ENCODE measurements around the gene NYAP2.
A peak's percentile ranks its signal among the peaks of the same experiment; 100 is the strongest.

NYAP2 gene

DNA sequence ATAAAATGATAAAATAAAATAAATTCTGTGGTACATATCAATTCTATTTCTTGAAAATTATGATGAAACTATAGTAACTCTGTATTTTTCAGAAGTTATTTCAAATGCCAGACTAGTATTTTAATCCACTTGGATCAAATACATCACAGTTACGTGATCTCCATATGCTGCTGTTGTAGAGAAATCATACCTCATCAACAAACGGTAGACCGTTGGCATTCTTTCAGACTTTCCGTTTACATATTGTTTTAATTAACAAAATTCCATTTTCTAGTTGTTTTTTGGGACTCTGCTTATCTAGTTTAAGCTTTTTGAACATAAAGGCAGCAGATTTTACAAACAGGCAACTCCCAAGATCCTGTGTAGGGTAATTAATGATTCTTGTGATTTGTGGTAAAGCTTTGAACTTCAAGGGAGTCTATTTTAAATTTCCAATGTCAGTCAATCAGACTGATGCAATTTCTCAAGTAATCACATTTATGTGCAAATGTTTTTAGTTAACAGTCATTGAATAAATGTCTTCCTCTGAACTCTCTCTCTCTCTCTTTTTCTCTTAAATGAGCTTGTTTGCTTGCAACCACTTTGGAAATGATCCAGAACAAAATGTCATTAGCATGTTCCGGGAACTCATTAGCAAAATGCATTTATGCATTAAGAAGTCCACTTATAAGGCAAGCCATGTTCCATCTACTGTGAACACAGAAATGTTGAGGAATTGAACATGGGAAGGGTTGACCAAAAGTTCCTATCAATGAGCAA is 31.8 kb downstream of the NYAP2 start:
- DNase-seq: no peak

DNA sequence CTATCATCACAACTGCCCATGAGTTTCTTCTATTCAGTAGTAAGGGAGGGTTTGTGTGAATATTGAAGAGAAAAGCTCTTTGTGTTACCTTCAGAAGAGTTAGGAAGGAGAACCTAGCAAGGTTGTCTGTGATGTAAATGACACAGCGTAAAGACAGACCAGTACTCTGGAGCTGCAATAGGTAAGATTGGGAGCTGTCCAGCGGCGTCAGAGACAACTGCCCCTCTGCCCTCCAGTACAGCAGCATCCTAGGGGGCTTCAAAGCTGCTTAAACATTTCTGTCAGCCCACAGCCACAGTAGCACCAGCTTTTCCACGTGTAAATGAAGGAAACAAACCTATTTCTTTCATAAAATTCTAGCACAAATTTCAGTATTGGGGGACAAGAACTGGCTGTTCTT is 34.5 kb downstream of the NYAP2 start:
- no peak for DNase-seq

DNA sequence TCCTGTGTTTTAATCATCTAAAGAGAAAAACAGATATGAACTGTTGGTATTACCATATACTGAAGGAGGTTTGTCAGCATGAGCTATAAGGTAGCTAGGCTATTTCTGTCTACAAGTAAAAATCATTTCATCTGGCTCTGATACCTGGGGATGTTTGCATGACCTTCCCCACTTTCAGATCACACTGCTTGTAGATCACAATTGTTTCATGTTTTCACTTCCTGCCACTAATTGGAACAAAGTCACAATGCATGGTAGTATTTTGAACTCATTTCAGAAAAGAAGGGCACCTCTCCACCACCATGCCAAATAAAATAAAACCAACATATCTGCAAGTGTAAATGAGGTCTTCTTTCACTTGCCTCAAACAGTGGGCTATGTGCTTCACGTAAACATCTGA is 37.8 kb downstream of the NYAP2 start:
- DNase-seq: no peak

DNA sequence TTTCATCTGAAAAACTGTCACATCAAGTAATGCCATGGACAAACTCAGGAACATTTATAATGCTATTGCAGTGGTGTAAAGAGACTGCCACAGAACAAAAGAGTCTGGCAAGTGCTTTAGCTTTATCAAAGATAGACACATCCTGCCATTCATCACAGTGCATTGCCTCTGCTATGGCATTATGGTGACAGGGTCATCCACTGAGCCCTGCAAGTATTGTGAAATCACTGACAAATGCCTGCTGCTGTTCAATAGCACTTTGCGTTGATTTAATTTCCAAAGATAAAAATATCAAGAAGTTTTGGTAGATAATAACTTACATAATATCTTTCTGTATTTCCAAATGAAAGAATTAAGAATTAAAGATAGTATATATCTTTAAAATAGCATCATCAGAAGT is 38.7 kb downstream of the NYAP2 start:
- DNase-seq: no peak

DNA sequence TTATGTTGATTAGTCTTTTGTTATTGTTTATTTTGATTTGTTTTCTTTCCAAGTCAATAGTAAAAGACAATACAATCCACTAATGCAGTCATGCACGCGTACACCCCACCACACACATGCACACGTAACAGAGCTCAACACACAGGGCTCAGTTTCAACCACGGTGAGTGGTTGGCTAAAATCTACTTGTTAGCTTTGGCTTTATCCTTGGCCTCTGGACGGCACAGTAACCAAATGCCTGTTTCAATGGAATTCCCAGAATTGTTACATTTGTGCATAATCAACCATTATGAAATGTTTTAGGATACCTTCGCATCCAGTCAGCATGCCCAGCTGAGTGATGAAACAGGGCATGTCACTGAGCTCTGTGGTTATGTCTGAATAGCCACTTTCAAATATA is 53.2 kb downstream of the NYAP2 start:
- no peak for DNase-seq

DNA sequence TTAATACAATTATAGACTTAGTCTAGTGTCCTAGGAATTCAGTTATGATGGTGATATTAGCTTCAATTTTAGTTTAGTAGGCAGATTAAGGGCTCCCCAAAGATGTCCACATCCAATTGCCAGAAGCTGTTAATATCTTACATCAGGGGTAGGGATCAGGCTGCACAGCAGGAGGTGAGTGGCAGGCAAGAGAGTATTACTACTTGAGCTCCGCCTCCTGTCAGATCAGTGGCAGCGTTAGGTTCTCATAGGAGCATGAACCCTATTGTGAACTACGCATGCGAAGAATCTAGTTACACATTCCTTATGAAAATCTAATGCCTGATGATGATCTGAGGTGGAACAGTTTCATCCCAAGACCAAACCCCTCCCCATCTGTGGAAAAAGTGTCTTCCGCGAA is 54.9 kb downstream of the NYAP2 start:
- no peak for DNase-seq

DNA sequence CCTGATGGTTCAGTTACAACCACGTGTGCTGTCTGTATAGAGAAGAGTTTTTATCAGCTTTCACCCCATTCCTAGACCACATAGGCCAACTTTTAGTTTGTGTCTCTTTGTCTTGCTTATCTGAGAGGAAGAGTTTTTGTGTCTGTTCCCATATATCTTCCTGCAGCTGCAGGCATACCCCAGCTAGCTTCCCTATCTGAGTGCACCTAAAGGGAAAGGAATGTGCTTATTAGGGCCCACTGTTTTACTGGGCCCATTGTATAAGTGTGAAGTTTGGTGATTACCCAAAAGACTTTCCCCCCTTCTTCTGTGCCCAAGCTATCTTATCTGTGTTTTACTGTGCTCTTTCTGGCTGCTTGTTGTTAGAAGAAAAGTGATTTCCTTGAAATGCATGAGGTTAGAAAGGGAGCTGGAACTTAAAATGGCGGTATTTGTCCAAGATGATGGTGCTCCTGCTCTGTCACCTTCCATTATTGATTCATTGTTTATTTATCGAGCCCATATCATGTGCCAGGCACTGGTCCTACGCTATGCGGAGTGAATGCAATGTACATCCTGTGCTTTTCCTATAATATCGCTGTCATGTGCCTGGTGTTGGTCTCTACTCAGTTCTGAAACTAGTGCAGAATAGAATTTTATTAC is 57.2 kb downstream of the NYAP2 start:
- DNase-seq: no peak

DNA sequence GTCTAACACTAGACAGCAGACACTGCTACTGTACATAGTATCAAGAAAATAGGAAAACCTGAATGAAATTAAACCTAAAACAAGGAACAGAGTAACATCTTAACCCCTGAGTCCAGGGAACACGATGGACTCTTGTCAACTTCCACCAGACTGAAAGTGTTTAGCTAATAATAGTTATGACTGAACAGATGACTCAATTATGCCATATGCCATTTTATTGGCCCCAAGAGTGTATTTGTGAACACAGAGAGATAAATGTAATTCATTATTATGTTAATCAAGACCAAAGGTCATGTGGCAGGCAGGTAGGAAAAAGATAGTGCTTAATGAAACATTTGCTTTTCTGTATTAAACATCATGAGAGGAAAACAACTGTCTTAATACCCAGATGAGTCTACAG is 58.0 kb downstream of the NYAP2 start:
- DNase-seq: no peak

DNA sequence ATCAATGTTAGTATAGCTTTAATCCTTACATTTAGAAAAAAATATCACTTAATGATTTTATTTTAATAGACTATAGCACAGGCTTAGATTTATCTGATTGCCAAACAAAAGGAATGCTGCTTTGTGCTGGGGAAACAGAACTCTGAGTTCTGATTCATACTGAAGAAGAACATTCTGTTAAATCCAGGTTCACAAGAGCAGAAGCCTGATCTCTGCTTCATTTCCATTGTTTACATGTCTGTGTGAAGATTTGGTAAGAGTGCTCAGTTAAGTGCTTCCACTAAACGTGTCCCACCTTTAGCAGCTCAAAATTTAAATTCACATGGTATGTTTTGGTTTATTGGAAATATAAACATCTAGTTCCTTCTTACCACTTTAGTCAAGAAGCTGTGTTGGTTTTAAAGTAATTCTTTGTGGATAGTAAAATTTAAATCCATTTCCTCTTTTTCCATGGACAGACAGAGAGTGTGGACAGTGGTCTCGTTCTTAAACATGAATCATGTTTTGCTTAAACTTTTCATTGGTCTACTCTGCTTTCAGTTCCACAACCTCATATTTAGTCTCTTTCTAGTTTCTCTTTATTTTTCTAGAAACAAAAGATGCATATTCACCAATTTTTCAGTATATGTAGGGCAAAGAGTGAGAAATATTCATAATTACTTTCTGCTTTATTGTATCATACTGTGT is 59.1 kb downstream of the NYAP2 start:
- DNase-seq: no peak

DNA sequence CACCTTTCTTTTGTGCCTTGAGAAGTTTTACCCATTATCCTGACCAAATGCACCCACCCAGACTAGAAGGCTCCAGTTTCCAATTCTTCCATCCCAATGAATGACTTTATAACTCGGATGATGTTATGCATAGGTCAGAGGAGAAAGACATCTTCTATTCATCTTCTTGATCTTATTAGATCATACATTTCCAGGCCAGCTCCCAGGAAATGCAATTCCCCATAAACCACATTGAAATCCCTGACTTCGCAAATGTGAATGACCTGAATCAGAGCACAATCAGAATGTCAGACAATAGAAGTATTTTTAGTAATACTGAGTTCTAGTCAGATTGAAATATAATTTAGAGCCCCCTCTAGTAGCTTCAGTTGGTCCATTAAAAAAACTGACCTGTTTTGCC is 62.9 kb downstream of the NYAP2 start:
- no peak for DNase-seq

DNA sequence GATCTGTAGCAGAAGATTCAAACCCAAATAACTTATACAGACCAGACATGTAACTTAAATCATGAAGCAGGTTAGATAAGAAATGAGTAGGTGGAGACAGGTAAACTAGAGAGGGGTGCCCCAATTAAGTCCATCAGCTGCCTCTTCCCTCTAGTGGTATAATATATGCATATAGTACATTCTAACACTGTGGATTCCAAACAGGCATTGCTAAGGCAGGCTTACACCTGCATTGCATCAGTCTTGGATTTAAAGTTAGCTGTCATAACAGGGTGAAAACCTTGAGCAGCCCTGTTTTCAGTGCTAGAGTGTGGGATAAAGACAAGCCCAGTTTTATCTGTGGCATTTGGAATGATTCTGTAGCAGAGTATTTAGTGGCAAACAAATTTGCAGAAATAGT is 63.4 kb downstream of the NYAP2 start:
- no peak for DNase-seq

DNA sequence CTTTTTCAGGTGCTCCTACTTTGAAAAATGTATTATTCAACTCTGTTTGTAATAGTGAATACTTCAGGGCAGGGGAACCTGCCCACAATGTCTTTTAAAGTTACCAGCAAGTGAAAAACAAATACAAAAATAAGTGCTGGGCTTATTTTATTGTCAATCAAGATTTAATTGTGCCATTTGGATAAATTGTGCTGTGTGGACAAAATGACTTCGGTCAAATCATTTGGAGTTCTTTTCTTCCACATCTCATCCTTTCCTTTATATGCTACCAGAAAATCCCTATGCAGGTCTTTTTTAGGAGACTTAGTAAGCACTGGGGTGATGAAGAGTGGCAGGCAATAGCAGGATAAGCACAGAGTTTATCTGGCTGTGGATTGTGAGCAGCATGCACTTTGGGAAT is 63.9 kb downstream of the NYAP2 start:
- DNase-seq: no peak

DNA sequence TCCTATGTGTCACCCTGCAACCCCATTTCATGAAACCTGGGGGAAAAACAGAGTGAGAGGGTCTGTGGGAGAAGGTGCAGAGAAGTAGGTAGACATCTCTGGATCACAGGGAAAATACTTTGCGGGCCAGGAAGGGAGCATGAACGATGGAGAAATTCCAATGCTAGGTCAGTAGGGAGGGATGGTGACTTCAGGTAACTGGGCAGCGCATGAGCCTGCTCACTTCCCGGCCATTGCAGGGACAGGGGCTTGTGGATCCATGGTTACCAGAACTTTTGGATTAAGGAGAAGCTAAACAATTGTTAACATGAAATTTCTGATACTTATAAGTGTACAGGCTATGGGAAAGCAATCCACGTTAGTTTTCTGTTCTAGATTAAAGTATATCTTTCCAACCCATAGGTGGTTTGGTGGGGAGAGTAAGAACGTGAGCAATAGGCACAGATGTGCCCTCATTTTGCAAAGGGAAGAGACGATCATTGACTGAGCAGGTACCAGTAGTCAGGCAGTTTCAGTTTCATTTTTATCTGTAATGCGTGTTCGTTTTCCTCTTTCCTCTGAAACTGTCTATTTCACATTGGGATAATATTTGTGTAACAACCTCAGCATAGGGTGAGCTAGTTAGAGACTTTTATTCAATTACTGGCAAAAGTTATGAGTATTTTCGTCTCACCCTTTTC is 65.0 kb downstream of the NYAP2 start:
- DNase-seq: peak in 1 of 2 donors; percentile 52

DNA sequence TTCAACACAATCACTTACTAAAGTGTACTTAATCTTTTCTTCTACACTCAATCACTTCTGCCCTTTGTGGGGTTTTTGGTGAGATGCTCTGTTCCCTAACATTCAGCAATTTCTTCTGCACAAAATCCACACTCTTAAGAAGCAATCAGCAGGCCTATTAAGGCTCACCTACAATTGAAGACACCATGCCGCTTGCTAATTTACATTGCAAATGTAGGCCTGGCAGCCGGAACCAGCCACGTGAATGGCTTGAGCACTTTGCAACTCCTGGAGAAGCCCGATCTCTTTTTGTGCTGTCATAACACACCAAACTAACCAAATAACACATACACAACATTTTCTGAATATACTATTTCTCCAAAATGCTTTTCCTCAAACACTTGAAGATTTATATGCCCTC is 66.3 kb downstream of the NYAP2 start:
- DNase-seq: no peak

DNA sequence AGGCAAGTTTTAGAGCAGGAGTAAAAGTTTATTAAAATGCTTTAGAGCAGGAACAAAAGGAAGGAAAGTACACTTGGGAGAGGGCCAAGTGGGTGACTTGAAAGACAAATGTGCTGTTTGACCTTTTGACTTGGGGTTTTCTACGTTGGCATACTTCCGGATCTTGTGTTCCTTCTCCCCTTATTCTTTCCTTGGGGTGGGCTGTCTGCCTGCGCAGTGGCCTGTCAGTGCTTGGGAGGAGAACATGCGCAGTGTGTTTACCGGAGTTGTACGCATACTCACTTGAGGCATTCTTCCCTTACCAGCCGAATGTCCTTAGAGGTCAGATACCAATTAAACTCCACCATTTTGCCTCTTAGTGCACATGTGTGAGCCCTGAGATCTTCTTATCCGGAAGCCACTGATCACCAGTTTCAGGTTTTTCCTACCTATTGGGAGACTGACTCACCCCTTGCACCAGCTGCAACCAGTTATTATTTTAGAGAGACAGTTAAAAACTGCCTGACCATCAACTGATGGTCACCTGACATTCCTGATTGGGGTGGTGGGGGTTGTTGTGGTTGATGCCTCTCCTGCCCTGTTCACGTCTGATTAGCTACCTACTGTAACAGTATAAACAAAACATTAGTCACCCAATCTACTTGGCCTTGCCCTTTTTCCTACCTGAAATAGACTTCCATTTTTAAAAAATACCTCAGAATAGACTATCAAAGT is 67.5 kb downstream of the NYAP2 start:
- DNase-seq: no peak

DNA sequence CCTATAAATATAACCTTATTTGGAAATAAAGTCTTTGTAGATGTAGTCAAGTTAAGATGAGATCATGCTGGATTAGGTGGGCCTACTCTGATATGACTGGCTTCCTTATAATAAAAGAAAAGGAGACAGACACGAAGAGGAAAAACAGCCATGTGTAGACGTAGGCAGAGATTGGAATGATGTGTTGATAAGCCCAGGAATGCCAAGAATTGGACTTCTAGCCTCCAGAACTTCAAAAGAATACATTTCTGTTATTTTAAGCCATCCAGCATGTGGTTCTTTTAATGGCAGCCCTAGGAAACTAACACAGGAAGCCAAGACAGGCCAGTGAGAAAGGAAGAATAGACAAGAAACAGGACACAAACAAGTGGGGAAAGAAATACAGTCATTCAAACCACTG is 68.6 kb downstream of the NYAP2 start:
- DNase-seq: no peak

DNA sequence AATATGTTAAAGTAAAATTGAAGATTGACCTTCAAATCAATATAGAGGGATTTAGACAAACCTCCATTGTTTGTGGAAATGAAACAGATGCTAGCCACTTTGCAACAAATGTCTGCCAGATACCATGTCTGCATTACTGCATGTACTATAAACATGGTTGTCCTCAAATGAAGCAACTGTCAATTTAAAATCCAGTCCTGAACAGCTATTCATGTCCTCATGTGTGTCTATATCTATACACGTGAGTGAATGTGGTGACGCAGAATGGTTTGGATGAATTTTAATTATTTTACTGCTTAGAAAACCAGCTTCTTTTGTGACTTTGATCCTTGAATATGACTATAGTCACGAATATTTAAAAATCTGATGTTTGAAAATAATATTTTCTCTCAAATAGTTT is 71.5 kb downstream of the NYAP2 start:
- no peak for DNase-seq

DNA sequence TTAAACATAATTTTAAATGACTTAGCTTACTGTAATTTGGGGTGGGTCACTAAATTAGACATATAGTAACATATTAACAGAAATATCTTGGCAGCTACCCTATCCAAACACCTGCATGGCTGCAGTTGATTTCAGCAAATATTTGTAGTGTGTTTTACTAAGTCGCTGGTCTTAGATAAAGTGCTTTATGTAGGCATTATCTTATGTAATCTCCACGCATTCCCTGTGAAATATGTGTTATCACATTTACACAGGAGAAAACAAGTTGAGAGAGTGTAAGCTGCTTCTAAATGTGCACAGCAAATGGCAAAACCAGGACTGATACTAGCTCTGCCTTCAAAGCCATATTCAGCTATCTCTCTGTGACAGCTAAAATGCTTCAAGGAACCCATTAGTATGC is 72.0 kb downstream of the NYAP2 start:
- no peak for DNase-seq

DNA sequence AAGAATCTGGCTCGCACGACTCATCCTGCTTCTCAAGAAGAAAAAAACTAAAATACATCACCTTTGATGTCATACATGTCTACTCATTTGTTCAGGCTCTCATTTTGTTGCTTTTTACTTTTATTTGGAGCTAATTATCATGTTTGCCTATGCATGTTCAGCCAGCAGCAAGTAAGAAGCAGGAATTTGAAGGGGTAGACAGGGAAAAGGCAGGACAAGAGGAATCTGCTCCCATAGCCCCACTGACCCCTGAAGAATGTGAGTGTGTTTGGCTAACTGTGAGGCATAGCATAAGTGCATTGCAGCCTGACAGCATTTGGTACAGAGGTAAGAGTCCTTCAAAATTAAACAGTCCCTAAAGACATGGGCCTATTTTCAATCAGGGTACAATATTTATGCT is 72.7 kb downstream of the NYAP2 start:
- DNase-seq: no peak

DNA sequence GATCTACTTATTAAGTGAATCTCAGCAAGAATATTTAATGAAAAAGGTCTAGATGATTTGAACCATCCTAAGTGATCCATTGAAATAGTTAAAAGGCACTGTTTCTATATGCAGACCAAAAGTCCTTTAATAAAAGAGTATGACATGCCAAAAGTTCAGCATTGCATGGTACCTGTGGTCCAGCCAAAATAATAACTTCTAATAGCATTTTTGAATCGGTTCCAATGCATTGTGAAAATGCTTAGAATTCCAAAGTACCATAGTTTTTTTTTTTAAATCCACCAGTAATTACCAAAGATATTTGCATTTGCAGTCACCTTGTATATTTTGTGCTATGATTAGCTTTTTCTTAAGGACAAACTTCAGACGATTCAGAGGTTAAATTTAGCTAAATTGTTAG is 79.9 kb downstream of the NYAP2 start:
- no peak for DNase-seq

DNA sequence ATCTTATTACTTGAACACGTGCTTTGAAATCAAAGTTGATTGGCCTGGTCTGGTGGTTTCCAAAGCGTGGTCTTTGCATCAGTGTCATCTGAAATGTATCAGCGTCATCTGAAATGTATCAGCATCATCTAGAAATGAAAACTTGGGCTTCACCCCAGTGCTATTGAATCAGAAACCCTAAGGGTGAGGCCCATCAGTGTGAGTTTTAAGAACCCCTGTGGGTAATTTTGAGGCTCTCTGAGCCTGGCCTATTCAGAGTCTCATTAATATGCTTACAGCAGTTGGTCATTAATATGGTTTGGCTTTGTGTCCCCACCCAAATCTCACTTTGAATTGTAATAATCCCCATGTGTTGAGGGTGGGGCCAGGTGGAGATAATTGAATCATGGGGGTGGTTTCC is 85.2 kb downstream of the NYAP2 start:
- no peak for DNase-seq

DNA sequence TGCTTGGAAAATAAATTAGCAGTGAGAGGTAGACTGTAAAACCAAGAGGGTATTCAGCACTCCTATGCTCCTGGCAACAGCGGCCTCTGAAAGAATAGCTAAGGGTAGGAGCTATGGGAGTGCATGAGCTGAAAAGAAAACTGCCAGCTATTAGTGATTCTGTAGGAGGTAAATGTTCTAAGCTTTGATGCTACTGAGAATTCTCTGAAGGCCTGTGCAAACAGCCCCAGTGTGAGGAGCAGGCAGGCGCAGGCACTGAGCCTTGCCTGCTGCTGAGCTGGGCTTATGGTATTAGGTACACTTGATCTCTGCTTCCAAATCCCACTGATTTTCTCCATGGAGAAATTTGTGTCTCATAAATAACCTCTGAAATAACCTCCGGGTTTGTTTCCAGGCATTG is 86.7 kb downstream of the NYAP2 start:
- no peak for DNase-seq

DNA sequence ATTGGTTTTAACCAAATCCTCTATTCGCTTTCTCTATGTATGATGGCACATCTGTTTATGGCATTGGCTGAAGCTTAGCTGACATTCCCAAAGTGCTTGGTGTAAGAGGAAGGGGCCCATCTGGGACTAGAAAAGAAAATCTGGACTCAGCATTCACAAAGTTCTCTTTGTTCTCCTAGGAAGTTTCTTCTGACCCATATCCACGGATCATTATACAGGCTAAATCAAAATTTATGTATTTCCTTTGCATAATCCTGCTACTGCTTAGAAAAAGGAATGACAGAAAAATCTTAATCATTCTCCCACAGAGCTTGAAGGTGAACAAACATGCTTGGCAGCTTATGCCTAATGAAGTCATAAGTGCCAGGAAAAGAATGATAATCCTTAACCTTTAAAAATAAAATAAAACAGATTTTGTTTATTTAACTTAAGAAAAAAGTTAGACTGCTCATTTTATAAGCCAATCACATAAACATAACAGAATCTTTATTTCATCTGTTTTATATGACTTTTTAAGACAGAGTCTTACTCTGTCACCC is 88.4 kb downstream of the NYAP2 start:
- DNase-seq: no peak
